H1 (cell line): Measurements from ENCODE around the gene PRR29. TPM values are rescaled to one million over a fixed set of nuclear protein-coding genes. Genes with fewer than 3 reads are reported as not detected.

ENCODE experiments used
- CTCF ChIA-PET: fragments of 300-600 bp; sonication (Branson Sonifier 250); formaldehyde crosslinking; loops from one replicate; lab custom pipeline; 2021; ENCODE audit not compliant: partially characterized antibody; lab: Charles Lee
- POLR2A ChIA-PET: fragments of 300-600 bp; sonication (Branson Sonifier 250); formaldehyde crosslinking; loops from one replicate; lab custom pipeline; 2021; ENCODE audit warnings: inconsistent platforms; ENCODE audit not compliant: partially characterized antibody; lab: Charles Lee
- DNase-seq, 2 experiments: peaks; one replicate each; pipeline versions ENCODE4 v3.0.0 to v3.0.0-alpha.2; 2010 to 2022; ENCODE audit warnings: low spot score in 2 of 2, low read depth in 1 of 2, mixed read lengths in 1 of 2
- FAIRE-seq: peaks from 2 replicates; lab custom pipeline; 2011; peaks lifted over from hg19 to GRCh38; lab: Jason Lieb, UNC
- H2AFZ ChIP-seq: 2 replicates; pipeline ENCODE4 v1.8.1; 2012; ENCODE audit warnings: low read length, inconsistent platforms
- H2AK5ac ChIP-seq: 2 replicates; pipeline ENCODE4 v1.6.1; 2013; ENCODE audit warnings: low read depth, low read length
- H2BK120ac ChIP-seq: replicated peaks from 2 replicates; pipeline ENCODE3; 2013; ENCODE audit warnings: low read depth, low read length, inconsistent platforms
- H2BK12ac ChIP-seq: 2 replicates; pipeline ENCODE4 v1.6.1; 2013; ENCODE audit warnings: low read depth, low read length
- H2BK15ac ChIP-seq: 2 replicates; pipeline ENCODE4 v1.6.1; 2013; ENCODE audit warnings: low read length
- H2BK20ac ChIP-seq: 2 replicates; pipeline ENCODE4 v1.6.1; 2013; ENCODE audit warnings: low read length
- H2BK5ac ChIP-seq: 2 replicates; pipeline ENCODE4 v1.6.1; 2013; ENCODE audit warnings: low read depth, low read length
- H3K14ac ChIP-seq: 2 replicates; pipeline ENCODE4 v1.6.1; 2013; ENCODE audit warnings: inconsistent platforms; ENCODE audit not compliant: insufficient read length
- H3K18ac ChIP-seq: 2 replicates; pipeline ENCODE4 v1.6.1; 2013; ENCODE audit warnings: low read length; ENCODE audit errors: extremely low read depth
- H3K23ac ChIP-seq: 2 replicates; pipeline ENCODE4 v1.6.1; 2013; ENCODE audit warnings: inconsistent platforms; ENCODE audit not compliant: insufficient read length
- H3K23me2 ChIP-seq: 2 replicates; pipeline ENCODE4 v1.6.1; 2013; ENCODE audit warnings: low read depth, low read length
- H3K27ac ChIP-seq: 2 replicates; pipeline ENCODE4 v1.6.1; 2011; ENCODE audit warnings: low read depth, low read length, inconsistent platforms
- H3K27me3 ChIP-seq, 4 experiments: replicated peaks in 1 of 4; 1 replicate in 1 of 4; 2 replicates in 3 of 4; pipeline versions ENCODE4 v1.6.1 to v1.8.1; 2011 to 2013; ENCODE audit warnings: low read length in 3 of 4, mild to moderate bottlenecking in 3 of 4, inconsistent platforms in 2 of 4, mixed read lengths in 2 of 4, moderate library complexity in 1 of 4; ENCODE audit not compliant: control insufficient read depth in 3 of 4, insufficient read depth in 3 of 4; ENCODE audit errors: extremely low read depth in 1 of 4
- H3K36me3 ChIP-seq, 4 experiments: 2 replicates each; pipeline versions ENCODE4 v1.6.1 to v1.8.1; 2011 to 2013; ENCODE audit warnings: mild to moderate bottlenecking in 4 of 4, low read length in 3 of 4, moderate library complexity in 2 of 4, control low read depth in 1 of 4, inconsistent platforms in 1 of 4; ENCODE audit not compliant: insufficient read depth in 4 of 4, control insufficient read depth in 2 of 4
- H3K4ac ChIP-seq: replicated peaks from 2 replicates; pipeline ENCODE3; 2013; ENCODE audit warnings: low read length, low read depth, mixed read lengths, inconsistent platforms; ENCODE audit not compliant: insufficient read length
- H3K4me1 ChIP-seq, 4 experiments: replicated peaks in 1 of 4; 1 replicate in 1 of 4; 2 replicates in 3 of 4; pipeline versions ENCODE4 v1.6.1 to v1.8.1; 2011 to 2013; ENCODE audit warnings: low read length in 3 of 4, inconsistent platforms in 2 of 4, mixed read lengths in 1 of 4; ENCODE audit not compliant: insufficient read depth in 4 of 4, control insufficient read depth in 3 of 4
- H3K4me2 ChIP-seq, 2 experiments: 2 replicates each; pipeline versions ENCODE4 v1.6.1 to v1.8.1; 2011 to 2013; ENCODE audit warnings: low read depth in 2 of 2, low read length in 2 of 2, control low read depth in 1 of 2, inconsistent platforms in 1 of 2, mild to moderate bottlenecking in 1 of 2; ENCODE audit not compliant: insufficient read depth in 1 of 2
- H3K4me3 ChIP-seq, 4 experiments: fragments of 200-600, 300-600 bp in 1 of 4; sonication (generic), shearing (Covaris generic), sonication (Bioruptor Twin) in 1 of 4; 2 replicates each; pipeline versions ENCODE4 v1.5.1 to v1.8.1; 2011 to 2016; ENCODE audit warnings: low read length in 4 of 4, low read depth in 3 of 4, control low read depth in 2 of 4, inconsistent platforms in 2 of 4, mild to moderate bottlenecking in 2 of 4, mixed read lengths in 1 of 4, moderate library complexity in 1 of 4; ENCODE audit not compliant: insufficient read depth in 2 of 4; ENCODE audit errors: extremely low read depth in 1 of 4
- H3K56ac ChIP-seq: replicated peaks from 2 replicates; pipeline ENCODE3; 2013; ENCODE audit warnings: low read depth, mild to moderate bottlenecking, mixed read lengths, low read length, inconsistent platforms; ENCODE audit not compliant: insufficient read length
- H3K79me1 ChIP-seq: 2 replicates; pipeline ENCODE4 v1.6.1; 2013; ENCODE audit warnings: low read depth, low read length, control low read depth
- H3K79me2 ChIP-seq, 2 experiments: 2 replicates each; pipeline versions ENCODE4 v1.6.1 to v1.8.1; 2012 to 2013; ENCODE audit warnings: low read length in 2 of 2, mild to moderate bottlenecking in 2 of 2, inconsistent platforms in 1 of 2; ENCODE audit not compliant: insufficient read depth in 2 of 2, control insufficient read depth in 1 of 2
- H3K9ac ChIP-seq, 4 experiments: replicated peaks in 1 of 4; 1 replicate in 1 of 4; 2 replicates in 3 of 4; pipeline versions ENCODE4 v1.6.1 to v1.8.1; 2011 to 2013; ENCODE audit warnings: low read depth in 3 of 4, low read length in 3 of 4, control low read depth in 2 of 4, mild to moderate bottlenecking in 2 of 4, moderate library complexity in 2 of 4, inconsistent platforms in 1 of 4; ENCODE audit errors: extremely low read depth in 1 of 4
- H3K9me3 ChIP-seq, 2 experiments: 2 replicates each; pipeline versions ENCODE4 v1.6.1 to v1.8.1; 2012 to 2013; ENCODE audit warnings: mild to moderate bottlenecking in 2 of 2, moderate library complexity in 2 of 2, control low read depth in 1 of 2, inconsistent platforms in 1 of 2, low read depth in 1 of 2, low read length in 1 of 2, mixed read lengths in 1 of 2; ENCODE audit not compliant: insufficient read depth in 2 of 2
- H4K20me1 ChIP-seq, 2 experiments: replicated peaks in 1 of 2; 2 replicates each; pipeline versions ENCODE3 to v1.8.1; 2011 to 2013; ENCODE audit warnings: inconsistent platforms in 2 of 2, low read length in 2 of 2, mild to moderate bottlenecking in 1 of 2; ENCODE audit not compliant: insufficient read depth in 2 of 2, control insufficient read depth in 1 of 2
- H4K5ac ChIP-seq: 2 replicates; pipeline ENCODE4 v1.6.1; 2013; ENCODE audit warnings: low read length, low read depth, mixed read lengths, inconsistent platforms; ENCODE audit not compliant: insufficient read length
- H4K8ac ChIP-seq: 2 replicates; pipeline ENCODE4 v1.8.0; 2013; ENCODE audit warnings: mild to moderate bottlenecking, moderate library complexity, low read length, inconsistent platforms; ENCODE audit not compliant: insufficient read depth; ENCODE audit errors: extremely low read depth
- H4K91ac ChIP-seq: replicated peaks from 2 replicates; pipeline ENCODE3; 2013; ENCODE audit warnings: low read length, mixed read lengths, inconsistent platforms; ENCODE audit not compliant: insufficient read length
- KDM5A ChIP-seq: fragments of 200-600 bp; IDR thresholded peaks from 2 replicates; pipeline ENCODE4 v1.7.1; 2012; ENCODE audit warnings: mild to moderate bottlenecking, low read length, inconsistent platforms, mixed read lengths
- SAP30 ChIP-seq: fragments of 300-600 bp; sonication (generic); IDR thresholded peaks from 2 replicates; pipeline ENCODE4 v1.7.1; 2012; ENCODE audit warnings: low read length, moderate library complexity, mild to moderate bottlenecking, inconsistent platforms; ENCODE audit not compliant: insufficient read depth, insufficient replicate concordance
- SIN3A ChIP-seq, 2 experiments: IDR thresholded peaks in 1 of 2; conservative IDR thresholded peaks in 1 of 2; 2 replicates each; pipeline ENCODE4 v1.6.1; 2011 to 2012; ENCODE audit warnings: low read length in 2 of 2, improper control_type of control experiment in 1 of 2, low read depth in 1 of 2, mild to moderate bottlenecking in 1 of 2
- WGBS, 2 experiments: shearing (Covaris generic) in 1 of 2; methylation state at CpG; one replicate each; pipeline versions ENCODE4 v1.1.6 to v1.1.7; 2013 to 2015; ENCODE audit warnings: low lambda C conversion rate in 2 of 2, mixed read lengths in 2 of 2, inconsistent platforms in 1 of 2, low coverage in 1 of 2, missing lambda C conversion rate in 1 of 2; ENCODE audit not compliant: insufficient replicate concordance in 2 of 2, insufficient coverage in 1 of 2, insufficient read length in 1 of 2; ENCODE audit errors: extremely low coverage in 1 of 2, missing lambda C conversion rate in 1 of 2; 5-methylcytosine and 5-hydroxymethylcytosine counted together
- polyA plus RNA-seq, 7 experiments: library from polyadenylated mRNA; depleted of rRNA in 3 of 7; stranded (reverse) in 5 of 7; unstranded in 2 of 7; fragments of >200 nt in 5 of 7; fragments of 200-250 nt in 2 of 7; gene quantifications; 1 replicate in 5 of 7; 2 replicates in 1 of 7; 4 replicates in 1 of 7; pipeline versions ENCODE4 v1.2.1 to v1.2.3, GENCODE V29; 2011 to 2013; ENCODE audit warnings: missing spikeins in 2 of 7, mixed read lengths in 2 of 7
- total RNA-seq: library from RNA; stranded (reverse); fragmentation: NEBNext Ultra II Directional; extraction: Animal tissue kit (Norgen Biotek cat#: 25700); gene quantifications from 2 replicates; pipeline ENCODE4 v1.2.1, GENCODE V29; 2021

PRR29 gene
- total and polyA plus RNA-seq, 2 of the 8 experiments (the other 6 are each of a cell fraction or from before 2014, with no cell fraction given) = 0.67 to 0.83 TPM

DNA sequence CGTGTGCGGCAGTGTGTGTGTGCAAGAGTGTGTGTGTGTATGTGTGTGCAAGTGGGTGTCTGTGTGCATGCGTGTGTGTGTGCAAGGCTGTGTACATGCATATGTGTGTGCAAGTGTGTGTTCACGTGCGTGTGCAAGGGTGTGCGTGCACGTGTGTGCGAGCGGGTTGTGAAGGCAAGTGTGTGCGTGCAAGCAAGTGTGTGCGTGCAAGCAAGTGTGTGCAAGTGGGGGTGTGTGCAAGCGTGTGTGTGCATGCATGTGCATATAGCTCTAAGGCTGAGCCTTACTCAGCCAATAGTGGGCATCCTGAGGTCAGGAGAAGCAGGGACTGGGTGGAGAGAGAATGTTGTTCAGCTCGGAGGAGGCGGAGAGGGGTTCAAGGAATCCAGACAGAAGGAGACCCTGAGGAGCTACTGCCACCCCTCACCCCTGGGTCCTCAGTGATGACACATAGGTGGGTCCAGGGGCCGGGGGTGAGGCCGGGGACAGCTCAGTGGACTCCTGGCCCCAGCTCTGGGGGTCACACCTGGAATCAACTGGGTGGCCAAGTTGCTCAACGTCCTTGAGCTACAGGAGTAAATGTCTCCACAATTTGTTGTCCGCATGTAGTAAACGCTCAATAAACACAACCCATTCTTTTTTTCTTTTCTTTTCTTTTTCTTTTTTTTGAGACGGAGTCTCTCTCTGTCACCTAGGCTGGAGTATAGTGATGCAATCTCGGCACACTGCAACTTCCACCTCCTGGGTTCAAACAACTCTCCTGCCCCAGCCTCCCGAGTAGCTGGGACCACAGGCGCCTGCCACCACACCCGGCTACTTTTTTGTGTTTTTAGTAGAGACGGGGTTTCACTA, 1.8 kb downstream of the PRR29 start:
- Histone ChIP-seq H4K20me1 (peaks cover 0 to 5% of the 10 kb centered on the region in 2 experiments), H3K27ac (no peak overlapping the region), H2BK15ac (peak overlapping the region; percentile 13; the same call in 1 of the 2 replicates), H3K4me1 (peaks cover 3 to 14% (median 6%) of the 10 kb centered on the region in 4 experiments), H4K91ac (no peak overlapping the region), H3K4ac (no peak overlapping the region), H2BK12ac (peak overlapping the region; percentile 77; the same call in 1 of the 2 replicates), H3K4me3 (no peak overlapping the region), H3K36me3 (no peaks in the 10 kb centered on the region), H3K23me2 (peaks cover 12% of the 10 kb centered on the region; the same call in 1 of the 2 replicates), H3K79me2 (no peaks in the 10 kb centered on the region), H3K23ac (no peak overlapping the region), H3K79me1 (no peaks in the 10 kb centered on the region), H4K8ac (no peak overlapping the region), H3K18ac (no peak overlapping the region), H2AK5ac (peak overlapping the region; percentile 93), H3K27me3 (peaks cover 0 to 28% (median 16%) of the 10 kb centered on the region in 4 experiments; a peak in 5 of 7 replicates), H3K9me3 (no peaks in the 10 kb centered on the region), H3K4me2 (peak overlapping the region in 1 of 2 experiments; percentile 87; a peak in 1 of 4 replicates), H2BK120ac (no peak overlapping the region), H2BK20ac (peak overlapping the region; percentile 17; the same call in 1 of the 2 replicates), H2AFZ (no peak overlapping the region), H4K5ac (no peak overlapping the region), H3K56ac (no peak overlapping the region), H3K14ac (no peak overlapping the region), H2BK5ac (no peak overlapping the region; the same call in 1 of the 2 replicates), H3K9ac (0 out of 7 replicates have a peak overlapping the region, but pooled peaks of 1 of the 4 experiments have one; percentile 27)
- DNase-seq (no peak), FAIRE-seq (no peak)
- ChIA-PET CTCF (interaction anchor here (0.6 to 2.7 kb wide), 11 partner anchors 10 to 118 kb away, joined by 3 to 24 read pairs (median 4); partner anchors contain the start of genes CSHL1, GH2 and ICAM2), POLR2A (interaction anchor here (1.2 kb wide), 1 partner anchor 146 kb away, joined by 5 read pairs; no protein-coding TSS in a partner anchor)
- TF ChIP-seq SIN3A (conservative IDR thresholded peaks at IDR 0.05 in 1 of 2, IDR thresholded peaks at IDR 0.05 in 1 of 2; ENCODE audit: low read depth in 1 of 2, low read length in 2 of 2) (no peak), KDM5A (no peak), SAP30 (no peak)
- WGBS, 2 experiments = 85% methylated on average over 21 of the region's 25 CpGs; no CpG with 5 or more reads in 1 of the 2 experiments
